LHCN-M2 (cell line): ENCODE measurements around the gene KRTAP10-5. TPM values are rescaled to one million over a fixed set of nuclear protein-coding genes. Genes with fewer than 3 reads are reported as not detected.
A peak's percentile ranks its signal among the peaks of the same experiment; 100 is the strongest.
"Not testable (repeated sequence)": the region's sequence is repeated elsewhere in the genome, so short reads cannot be mapped to it uniquely, and the experiment has no call there.

ENCODE experiments used
- DNase-seq: peaks from one replicate; pipeline ENCODE4 v3.0.0-alpha.2; 2012; ENCODE audit warnings: low read depth
- total RNA-seq: library from RNA; depleted of rRNA; stranded (reverse); fragments of >200 nt; gene quantifications from 2 replicates; pipeline ENCODE4 v1.2.3, GENCODE V29; 2014

The KRTAP10-5 gene
- total RNA-seq, 1 experiment from 2014 or later = not detected

GRCh38 chr21:44591801-44592130 is 11.4 kb upstream of the KRTAP10-5 start:
- not testable (repeated sequence) for DNase-seq

- peak; percentile 9 for DNase-seq
Observed at GRCh38 chr21:44590897-44591800, 10.7 kb upstream of the KRTAP10-5 start.

- no peak for DNase-seq
Observed at GRCh38 chr21:44590311-44590721, 9.9 kb upstream of the KRTAP10-5 start.

- DNase-seq = no peak
Observed at GRCh38 chr21:44589586-44590305, 9.3 kb upstream of the KRTAP10-5 start.

- DNase-seq = no peak
Observed at GRCh38 chr21:44589094-44589493, 8.7 kb upstream of the KRTAP10-5 start.

- DNase-seq = no peak
Observed at GRCh38 chr21:44585892-44586291, 5.5 kb upstream of the KRTAP10-5 start.

GRCh38 chr21:44583800-44584147 is 3.4 kb upstream of the KRTAP10-5 start:
- no peak for DNase-seq

GRCh38 chr21:44583089-44583799 is 2.8 kb upstream of the KRTAP10-5 start:
- DNase-seq = no peak

GRCh38 chr21:44582055-44582454 is 1.7 kb upstream of the KRTAP10-5 start:
- no peak for DNase-seq

GRCh38 chr21:44581158-44581557 is 754 bp upstream of the KRTAP10-5 start:
- no peak for DNase-seq

GRCh38 chr21:44579833-44580144 is 615 bp downstream of the KRTAP10-5 start:
- no peak for DNase-seq

GRCh38 chr21:44579056-44579832 is 1.2 kb downstream of the KRTAP10-5 start:
- no peak for DNase-seq

- DNase-seq = no peak
Observed at GRCh38 chr21:44578371-44579055, 1.9 kb downstream of the KRTAP10-5 start.

- DNase-seq = no peak
Observed at GRCh38 chr21:44576025-44576420, 4.4 kb downstream of the KRTAP10-5 start.

GRCh38 chr21:44575307-44576024 is 4.9 kb downstream of the KRTAP10-5 start:
- DNase-seq = no peak

- no peak for DNase-seq
Observed at GRCh38 chr21:44574457-44575306, 5.7 kb downstream of the KRTAP10-5 start.

GRCh38 chr21:44573630-44574456 is 6.6 kb downstream of the KRTAP10-5 start, which contains the start of gene KRTAP10-4:
KRTAP10-4 (plus strand) TSS chr21:44573729; CDS start chr21:44573759, 30 bp downstream.
- DNase-seq = not testable (repeated sequence)

GRCh38 chr21:44572959-44573583 is 7.3 kb downstream of the KRTAP10-5 start:
- peak; percentile 9 for DNase-seq
